Measurements from ENCODE around the gene PDE3B. TPM values are rescaled to one million over a fixed set of nuclear protein-coding genes. Genes with fewer than 3 reads are reported as not detected.

Gene PDE3B
- total and polyA plus RNA-seq, 2 of the 8 experiments (the other 6 are each of a cell fraction or from before 2014, with no cell fraction given): 2.7 to 10.9 TPM

DNA sequence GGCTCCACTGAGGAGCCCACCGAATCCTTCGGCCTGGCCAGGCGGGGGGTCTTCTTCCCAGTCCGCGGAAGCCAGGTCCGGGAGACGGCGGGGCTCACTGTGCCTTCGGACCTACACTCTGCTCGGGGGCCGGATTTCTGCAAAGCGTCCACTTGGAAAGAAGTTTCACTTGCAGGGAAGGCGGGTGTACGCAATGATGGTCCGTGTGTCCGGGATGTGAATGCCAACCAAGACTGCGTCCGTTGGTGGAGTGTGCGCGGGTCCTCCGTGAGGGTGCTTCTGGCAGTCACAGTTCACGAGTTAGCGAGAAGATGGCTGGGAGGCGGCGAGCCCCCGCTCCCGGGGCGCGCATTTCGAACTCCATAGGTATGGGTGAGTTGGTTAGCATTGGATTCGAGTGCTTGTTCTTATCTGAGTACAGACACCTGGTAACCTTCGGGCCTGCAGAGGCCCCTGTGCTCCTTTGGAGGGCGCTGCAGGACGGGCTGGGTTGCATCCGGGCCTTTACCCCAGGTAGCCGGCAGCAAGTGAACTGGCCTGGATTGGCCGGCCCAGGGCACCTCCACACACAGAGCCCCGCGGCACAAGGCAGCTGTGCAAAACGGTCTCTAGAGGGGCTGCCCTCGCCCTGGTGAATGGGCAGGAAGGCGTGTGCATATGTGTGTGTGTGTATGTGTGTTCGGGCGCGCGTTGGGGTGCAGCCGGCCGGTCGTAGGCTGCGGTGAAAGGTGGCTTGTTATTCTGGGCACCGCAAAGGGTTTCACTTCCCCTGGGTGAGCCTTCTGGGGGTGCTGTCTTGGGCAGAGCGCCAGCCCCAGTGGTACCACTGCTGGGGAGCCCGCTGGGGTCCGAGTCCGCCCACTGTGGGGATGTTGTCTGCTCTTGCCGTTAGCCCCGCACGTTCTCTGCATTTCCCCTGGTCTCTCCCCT, 261.8 kb downstream of the PDE3B start (continued):
- TF ChIP-seq TBP (IDR thresholded peaks at IDR 0.05; ENCODE audit: low read depth, low read length) (peak; percentile 10; the same call in 1 of the 2 replicates), RNF2 (IDR thresholded peaks at IDR 0.05; ENCODE audit: borderline replicate concordance, low read depth, low read length, missing control alignments, poor library complexity, severe bottlenecking) (no peak), EZH2 (IDR thresholded peaks at IDR 0.05; ENCODE audit: low read depth, low read length, severe bottlenecking) (no peak)

Data from H1 (cell line).